PC-3 (cell line): ENCODE measurements around the gene CCL27. TPM values are rescaled to one million over a fixed set of nuclear protein-coding genes. Genes with fewer than 3 reads are reported as not detected.
"Not testable (repeated sequence)": the region's sequence is repeated elsewhere in the genome, so short reads cannot be mapped to it uniquely, and the experiment has no call there.

Source experiments
- ATAC-seq: fragments of 200-7000 bp; cut with Tn5 transposase; 2 replicates; pipeline ENCODE4 v1.9.1; 2020; ENCODE audit warnings: mild to moderate bottlenecking, moderate library complexity
- BruUV-seq: library from RNA; stranded (reverse); fragments of 400-500 nt; replicated peaks from 2 replicates; lab custom pipeline; 2021; lab: Mats Ljungman, UMichigan
- CTCF ChIA-PET: fragments of 300-600 bp; sonication (Branson Sonifier 250); formaldehyde crosslinking; loops from one replicate; lab custom pipeline; 2022; ENCODE audit warnings: antibody characterized with exemption; lab: Charles Lee
- POLR2A ChIA-PET: fragments of 300-600 bp; sonication (Branson Sonifier 250); formaldehyde crosslinking; loops from one replicate; lab custom pipeline; 2022; ENCODE audit warnings: antibody characterized with exemption; ENCODE audit not compliant: unreplicated experiment; lab: Charles Lee
- DNase-seq: peaks from one replicate; pipeline ENCODE4 v3.0.0-alpha.2; 2015
- H2AFZ ChIP-seq: fragments of 300-600 bp; sonication (generic); 2 replicates; pipeline ENCODE4 v1.6.0; 2016; ENCODE audit warnings: antibody characterized with exemption, low read length
- H3F3A ChIP-seq: fragments of 300-600 bp; sonication (generic); one replicate; pipeline ENCODE4 v1.6.0; 2017; ENCODE audit warnings: antibody characterized with exemption, low read length, control low read depth, mild to moderate bottlenecking; ENCODE audit not compliant: unreplicated experiment
- H3K27ac ChIP-seq: fragments of 300-600 bp; sonication (generic); 2 replicates; pipeline ENCODE4 v1.5.1; 2016; ENCODE audit warnings: mild to moderate bottlenecking, low read length
- H3K27me3 ChIP-seq: fragments of 300-600 bp; sonication (generic); 2 replicates; pipeline ENCODE4 v1.6.1; 2016; ENCODE audit warnings: low read length, mixed read lengths
- H3K36me3 ChIP-seq: fragments of 300-600 bp; sonication (generic); 2 replicates; pipeline ENCODE4 v1.6.1; 2016; ENCODE audit warnings: low read depth, mixed run types, low read length, mixed read lengths
- H3K4me1 ChIP-seq: fragments of 300-600 bp; sonication (generic); 2 replicates; pipeline ENCODE4 v1.5.1; 2016; ENCODE audit warnings: low read length; ENCODE audit not compliant: insufficient read depth
- H3K4me2 ChIP-seq: fragments of 300-600 bp; sonication (generic); 2 replicates; pipeline ENCODE4 v1.6.0; 2016; ENCODE audit warnings: low read length
- H3K4me3 ChIP-seq: fragments of 300-600 bp; sonication (generic); 2 replicates; pipeline ENCODE4 v1.5.1; 2016; ENCODE audit warnings: mild to moderate bottlenecking, low read length, mixed read lengths
- H3K79me2 ChIP-seq: fragments of 300-600 bp; sonication (generic); 2 replicates; pipeline ENCODE4 v1.6.1; 2017; ENCODE audit warnings: low read length, mixed read lengths
- H3K9ac ChIP-seq: fragments of 300-600 bp; sonication (generic); 2 replicates; pipeline ENCODE4 v1.6.0; 2016; ENCODE audit warnings: mild to moderate bottlenecking, low read length
- H3K9me2 ChIP-seq: fragments of 300-600 bp; sonication (generic); replicated peaks from 2 replicates; pipeline ENCODE4 v1.6.1; 2016; ENCODE audit warnings: mixed run types, low read length, mixed read lengths
- H3K9me3 ChIP-seq: fragments of 300-600 bp; sonication (generic); 2 replicates; pipeline ENCODE4 v1.6.1; 2016; ENCODE audit warnings: low read length, mixed read lengths
- H4K20me1 ChIP-seq: fragments of 300-600 bp; sonication (generic); 2 replicates; pipeline ENCODE4 v1.6.1; 2016; ENCODE audit warnings: low read length, mixed read lengths
- CTCF ChIP-seq: fragments of 300-600 bp; sonication (generic); conservative IDR thresholded peaks from 2 replicates; pipeline ENCODE4 v1.5.1; 2017; ENCODE audit warnings: antibody characterized with exemption, low read depth, mild to moderate bottlenecking, low read length
- EZH2 ChIP-seq: fragments of 300-600 bp; sonication (generic); IDR thresholded peaks from one replicate; pipeline ENCODE4 v1.6.1; 2017; ENCODE audit warnings: antibody characterized with exemption, mild to moderate bottlenecking, low read length; ENCODE audit not compliant: unreplicated experiment
- EZH2phosphoT487 ChIP-seq: fragments of 300-600 bp; sonication (generic); IDR thresholded peaks from 2 replicates; pipeline ENCODE4 v1.6.1; 2018; ENCODE audit warnings: mild to moderate bottlenecking, antibody characterized with exemption, low read length, borderline replicate concordance
- intact Hi-C: fragments of 100-400 bp; cut with micrococcal nuclease; formaldehyde crosslinking; loops from 2 replicates; pipeline ENCODE4 v1.9.0; 2023
- total RNA-seq: library from RNA; depleted of rRNA; stranded (reverse); fragments of >200 nt; gene quantifications from 2 replicates; pipeline ENCODE4 v1.2.3, GENCODE V29; 2014

CCL27 gene
- total RNA-seq, 1 experiment from 2014 or later: not detected

- H3K4me1 ChIP-seq: peaks cover 12% of the 10 kb centered on the region; the same call in 1 of the 2 replicates
- no peak overlapping the region for H3K9ac ChIP-seq
- H3K79me2 ChIP-seq: peaks cover 10% of the 10 kb centered on the region; the same call in 1 of the 2 replicates
- ATAC-seq: no peak
- intact Hi-C loops: no loop called here
- H3F3A ChIP-seq: no peaks in the 10 kb centered on the region
- no peak overlapping the region for H3K27ac ChIP-seq
- CTCF ChIA-PET: no interaction called here
- no TSS peak for BruUV-seq
- no peak for TF ChIP-seq EZH2
- no peak for TF ChIP-seq CTCF
- TF ChIP-seq EZH2phosphoT487: no peak
- no peaks in the 10 kb centered on the region for H3K27me3 ChIP-seq
- H3K36me3 ChIP-seq: no peaks in the 10 kb centered on the region
- no peak for DNase-seq
- H3K9me2 ChIP-seq: no peaks in the 10 kb centered on the region
- POLR2A ChIA-PET: no interaction called here
- H4K20me1 ChIP-seq: no peaks in the 10 kb centered on the region
- H3K4me3 ChIP-seq: no peak overlapping the region
- H2AFZ ChIP-seq: no peak overlapping the region
- H3K9me3 ChIP-seq: no peaks in the 10 kb centered on the region
- H3K4me2 ChIP-seq: no peak overlapping the region
Measured at GRCh38 chr9:34644766-34645314, 17.6 kb downstream of the CCL27 start.

- no TSS peak for BruUV-seq
- Histone ChIP-seq H3K27ac (no peak overlapping the region), H3F3A (no peaks in the 10 kb centered on the region), H3K27me3 (no peaks in the 10 kb centered on the region), H3K4me2 (no peak overlapping the region), H3K4me3 (no peak overlapping the region), H3K9me3 (no peaks in the 10 kb centered on the region), H3K36me3 (no peaks in the 10 kb centered on the region), H2AFZ (no peak overlapping the region), H3K9ac (no peak overlapping the region), H3K4me1 (peaks cover 12% of the 10 kb centered on the region; the same call in 1 of the 2 replicates), H3K9me2 (no peaks in the 10 kb centered on the region), H4K20me1 (no peaks in the 10 kb centered on the region), H3K79me2 (peaks cover 9% of the 10 kb centered on the region; the same call in 1 of the 2 replicates)
- CTCF ChIA-PET: no interaction called here
- intact Hi-C loops: no loop called here
- ATAC-seq (no peak), DNase-seq (no peak)
- POLR2A ChIA-PET: no interaction called here
- TF ChIP-seq CTCF (no peak), EZH2phosphoT487 (no peak), EZH2 (no peak)
Measured at GRCh38 chr9:34642679-34643078, 19.8 kb downstream of the CCL27 start.

GRCh38 chr9:34639322-34639721 is 23.1 kb downstream of the CCL27 start:
- H3K4me3 ChIP-seq, POLR2A ChIA-PET, H4K20me1 ChIP-seq, H3K9ac ChIP-seq, H2AFZ ChIP-seq, H3K36me3 ChIP-seq, DNase-seq, H3F3A ChIP-seq, H3K4me1 ChIP-seq, H3K9me3 ChIP-seq, intact Hi-C loops, ATAC-seq, H3K27me3 ChIP-seq, H3K27ac ChIP-seq, H3K9me2 ChIP-seq, CTCF ChIA-PET, H3K4me2 ChIP-seq, BruUV-seq: not testable (repeated sequence)
- peaks cover 25% of the 10 kb centered on the region for H3K79me2 ChIP-seq
